D721Med (cell line): Measurements from ENCODE around the gene DCTN5.

Experiments used
- DNase-seq: peaks from one replicate; pipeline ENCODE4 v3.0.0; 2011; ENCODE audit warnings: low spot score; ENCODE audit not compliant: insufficient read length
- FAIRE-seq: peaks from 2 replicates; lab custom pipeline; 2011; peaks lifted over from hg19 to GRCh38; lab: Jason Lieb, UNC
- CTCF ChIP-seq: IDR thresholded peaks from 2 replicates; pipeline ENCODE4 v1.5.1; 2012; ENCODE audit warnings: mild to moderate bottlenecking, control low read depth; ENCODE audit not compliant: insufficient read depth; ENCODE audit errors: missing control alignments

DCTN5 gene

GRCh38 chr16:23640931-23641765 lies at the start of gene DCTN5, which contains the start of gene PALB2:
Gene DCTN5 (plus strand): TSS chr16:23641466. CDS start chr16:23641543, 77 bp downstream.
Gene PALB2 (minus strand): TSS chr16:23641310. CDS start chr16:23641157, 153 bp downstream.
- no peak for FAIRE-seq
- peak; percentile 75 for DNase-seq
- TF ChIP-seq CTCF: no peak

- TF ChIP-seq CTCF: no peak
- FAIRE-seq: no peak
- DNase-seq: no peak
Observed at GRCh38 chr16:23594186-23594585, 47.1 kb upstream of the DCTN5 start.

- TF ChIP-seq CTCF: no peak
- no peak for DNase-seq
- no peak for FAIRE-seq
Observed at GRCh38 chr16:23595246-23595950, 45.9 kb upstream of the DCTN5 start.

- DNase-seq: peak; percentile 47
- no peak for FAIRE-seq
- peak; percentile 80 for TF ChIP-seq CTCF
Observed at GRCh38 chr16:23595951-23596720, 45.1 kb upstream of the DCTN5 start, which contains the start of gene NDUFAB1. Gene NDUFAB1 (minus strand): TSS chr16:23596316. CDS start chr16:23596290, 26 bp downstream.

GRCh38 chr16:23597003-23597756 lies 44.1 kb upstream of the DCTN5 start:
- no peak for FAIRE-seq
- DNase-seq: no peak
- peak; percentile 42 for TF ChIP-seq CTCF

GRCh38 chr16:23607726-23608125 lies 33.5 kb upstream of the DCTN5 start:
- no peak for FAIRE-seq
- DNase-seq: no peak
- TF ChIP-seq CTCF: no peak
